Osteoblast (primary cell): ENCODE data around the gene HHAT. TPM values are rescaled to one million over a fixed set of nuclear protein-coding genes. Genes with fewer than 3 reads are reported as not detected.
"Not testable (repeated sequence)": the region's sequence is repeated elsewhere in the genome, so short reads cannot be mapped to it uniquely, and the experiment has no call there.

Experiments used
- DNase-seq: peaks from one replicate; pipeline ENCODE4 v3.0.0; 2011; ENCODE audit warnings: low spot score, mixed read lengths; ENCODE audit not compliant: insufficient read length; ENCODE audit errors: missing footprints
- H2AFZ ChIP-seq: 2 replicates; pipeline ENCODE4 v1.6.0; 2011; ENCODE audit warnings: mild to moderate bottlenecking, low read length
- H3K27ac ChIP-seq: 2 replicates; pipeline ENCODE4 v1.5.1; 2011; ENCODE audit warnings: mild to moderate bottlenecking, low read depth, low read length, moderate library complexity
- H3K27me3 ChIP-seq: 2 replicates; pipeline ENCODE4 v1.6.0; 2012; ENCODE audit warnings: mild to moderate bottlenecking, control low read depth, inconsistent platforms, low read length, moderate library complexity; ENCODE audit not compliant: insufficient read depth
- H3K36me3 ChIP-seq: 2 replicates; pipeline ENCODE4 v1.5.1; 2011; ENCODE audit warnings: mild to moderate bottlenecking, low read length, control low read depth, moderate library complexity; ENCODE audit not compliant: insufficient read depth
- H3K4me1 ChIP-seq: 2 replicates; pipeline ENCODE4 v1.5.1; 2011; ENCODE audit warnings: mild to moderate bottlenecking, low read length, control low read depth, moderate library complexity; ENCODE audit not compliant: insufficient read depth
- H3K4me2 ChIP-seq: 2 replicates; pipeline ENCODE4 v1.6.0; 2011; ENCODE audit warnings: mild to moderate bottlenecking, low read length; ENCODE audit not compliant: insufficient read depth
- H3K4me3 ChIP-seq: fragments of 200-600 bp; sonication (generic); 3 replicates; pipeline ENCODE4 v1.5.1; 2012; ENCODE audit warnings: mild to moderate bottlenecking, low read length, inconsistent platforms; ENCODE audit not compliant: insufficient read depth
- H3K79me2 ChIP-seq: 2 replicates; pipeline ENCODE4 v1.6.0; 2012; ENCODE audit warnings: mild to moderate bottlenecking, low read length, control low read depth, inconsistent platforms; ENCODE audit not compliant: insufficient read depth
- H3K9me3 ChIP-seq: 2 replicates; pipeline ENCODE4 v1.5.1; 2011; ENCODE audit warnings: low read depth, low read length, control low read depth
- H4K20me1 ChIP-seq: 2 replicates; pipeline ENCODE4 v1.6.0; 2012; ENCODE audit warnings: mild to moderate bottlenecking, low read length, control low read depth; ENCODE audit not compliant: insufficient read depth
- CTCF ChIP-seq: IDR thresholded peaks from 2 replicates; pipeline ENCODE4 v1.5.1; 2011; ENCODE audit warnings: mild to moderate bottlenecking, low read depth, low read length, moderate library complexity; ENCODE audit errors: extremely low read depth
- total RNA-seq: library from RNA; depleted of rRNA; stranded (reverse); fragments of >200 nt; gene quantifications from 2 replicates; pipeline ENCODE4 v1.2.3, GENCODE V29; 2012

Gene HHAT
- total RNA-seq, 1 donor: 5.1 TPM

GRCh38 chr1:210344706-210345105 lies 16.0 kb downstream of the HHAT start:
- Histone ChIP-seq H3K4me2 (no peak overlapping the region), H3K4me1 (peaks cover 24% of the 10 kb centered on the region), H4K20me1 (no peaks in the 10 kb centered on the region), H3K9me3 (no peaks in the 10 kb centered on the region), H3K36me3 (no peaks in the 10 kb centered on the region), H3K79me2 (no peaks in the 10 kb centered on the region), H3K27ac (no peak overlapping the region), H3K4me3 (no peak overlapping the region), H3K27me3 (no peaks in the 10 kb centered on the region), H2AFZ (no peak overlapping the region)
- no peak for DNase-seq
- no peak for TF ChIP-seq CTCF

GRCh38 chr1:210347112-210347511 lies 18.4 kb downstream of the HHAT start:
- no peak overlapping the region for H2AFZ ChIP-seq
- H3K4me1 ChIP-seq: peaks cover 24% of the 10 kb centered on the region
- no peaks in the 10 kb centered on the region for H3K36me3 ChIP-seq
- H3K79me2 ChIP-seq: no peaks in the 10 kb centered on the region
- H3K9me3 ChIP-seq: no peaks in the 10 kb centered on the region
- H3K4me3 ChIP-seq: no peak overlapping the region
- TF ChIP-seq CTCF: no peak
- H3K27ac ChIP-seq: no peak overlapping the region
- H4K20me1 ChIP-seq: no peaks in the 10 kb centered on the region
- H3K27me3 ChIP-seq: no peaks in the 10 kb centered on the region
- no peak for DNase-seq
- H3K4me2 ChIP-seq: no peak overlapping the region

- Histone ChIP-seq H3K79me2 (no peaks in the 10 kb centered on the region), H3K4me1 (peaks cover 10% of the 10 kb centered on the region), H3K4me3 (no peak overlapping the region), H4K20me1 (no peaks in the 10 kb centered on the region), H3K4me2 (no peak overlapping the region), H2AFZ (no peak overlapping the region), H3K36me3 (no peaks in the 10 kb centered on the region), H3K27me3 (no peaks in the 10 kb centered on the region), H3K27ac (no peak overlapping the region), H3K9me3 (no peaks in the 10 kb centered on the region)
- DNase-seq: no peak
- no peak for TF ChIP-seq CTCF
These were observed 22.8 kb downstream of the HHAT start for GRCh38 chr1:210351496-210351895.

- H3K27me3 ChIP-seq: no peaks in the 10 kb centered on the region
- H3K4me1 ChIP-seq: peaks cover under 1% of the 10 kb centered on the region
- H3K36me3 ChIP-seq: no peaks in the 10 kb centered on the region
- no peaks in the 10 kb centered on the region for H4K20me1 ChIP-seq
- no peak overlapping the region for H3K27ac ChIP-seq
- H2AFZ ChIP-seq: no peak overlapping the region
- H3K79me2 ChIP-seq: no peaks in the 10 kb centered on the region
- no peak overlapping the region for H3K4me3 ChIP-seq
- no peak for TF ChIP-seq CTCF
- no peak for DNase-seq
- H3K4me2 ChIP-seq: no peak overlapping the region
- H3K9me3 ChIP-seq: no peaks in the 10 kb centered on the region
These were observed 23.9 kb downstream of the HHAT start for GRCh38 chr1:210352575-210352974.

- not testable (repeated sequence) for H3K9me3 ChIP-seq, H3K79me2 ChIP-seq, H3K4me1 ChIP-seq
These were observed 25.6 kb downstream of the HHAT start for GRCh38 chr1:210354305-210354704.

More at GRCh38 chr1:210354305-210354704, 25.6 kb downstream of the HHAT start:
- H3K27ac ChIP-seq, DNase-seq, H2AFZ ChIP-seq, H3K27me3 ChIP-seq, H3K36me3 ChIP-seq, H4K20me1 ChIP-seq, H3K4me2 ChIP-seq, H3K4me3 ChIP-seq: not testable (repeated sequence)
